HepG2 (cell line): Measurements from ENCODE around the gene SRSF3. TPM values are rescaled to one million over a fixed set of nuclear protein-coding genes. Genes with fewer than 3 reads are reported as not detected.

Experiments used
- ATF4 ChIP-seq, 2 experiments: fragments of 450-650 bp in 1 of 2; sonication (generic) in 1 of 2; formaldehyde crosslinking; IDR thresholded peaks; 2 replicates each; pipeline versions ENCODE4 v1.5.0 to v1.8.0; 2020 to 2022; ENCODE audit warnings: mild to moderate bottlenecking in 1 of 2, missing genetic modification reagents in 1 of 2
- ELF4 ChIP-seq: sonication (generic); formaldehyde crosslinking; IDR thresholded peaks from 2 replicates; pipeline ENCODE4 v1.5.0; 2020; ENCODE audit warnings: missing genetic modification reagents, mild to moderate bottlenecking, moderate library complexity, borderline replicate concordance
- HMG20A ChIP-seq: IDR thresholded peaks from 2 replicates; pipeline ENCODE4 v1.6.1; 2016; ENCODE audit warnings: borderline replicate concordance
- HOXA3 ChIP-seq: sonication (generic); formaldehyde crosslinking; IDR thresholded peaks from 2 replicates; pipeline ENCODE4 v1.5.0; 2020; ENCODE audit warnings: missing genetic modification reagents
- ISX ChIP-seq: sonication (generic); formaldehyde crosslinking; conservative IDR thresholded peaks from 2 replicates; pipeline ENCODE4 v1.5.0; 2020; ENCODE audit warnings: missing genetic modification reagents
- ZNF280B ChIP-seq: sonication (generic); formaldehyde crosslinking; IDR thresholded peaks from 2 replicates; pipeline ENCODE4 v1.5.0; 2020; ENCODE audit warnings: missing genetic modification reagents, mild to moderate bottlenecking, borderline replicate concordance
- ZNF441 ChIP-seq: sonication (generic); formaldehyde crosslinking; IDR thresholded peaks from 2 replicates; pipeline ENCODE4 v1.7.0; 2021; ENCODE audit warnings: missing genetic modification reagents, borderline replicate concordance
- ZNF503 ChIP-seq: sonication (generic); formaldehyde crosslinking; IDR thresholded peaks from 2 replicates; pipeline ENCODE4 v1.4.0; 2020; ENCODE audit warnings: missing genetic modification reagents
- ZNF800 ChIP-seq: sonication (generic); formaldehyde crosslinking; IDR thresholded peaks from 2 replicates; pipeline ENCODE4 v1.4.0; 2020; ENCODE audit warnings: missing genetic modification reagents
- polyA plus RNA-seq, 8 experiments: library from polyadenylated mRNA; depleted of rRNA in 3 of 8; stranded (reverse) in 7 of 8; unstranded in 1 of 8; fragments of >200 nt; fragmentation: Illumina TruSeq in 4 of 8; extraction: Trizol in 4 of 8; gene quantifications; 2 replicates each; pipeline versions ENCODE4 v1.2.1 to v1.2.3, GENCODE V29; 2011 to 2016; ENCODE audit warnings: low read depth in 4 of 8, missing spikeins in 1 of 8, mixed read lengths in 1 of 8; ENCODE audit not compliant: insufficient read depth in 1 of 8
- total RNA-seq, 5 experiments: library from RNA; depleted of rRNA; stranded (reverse); fragments of >200 nt; fragmentation: Illumina TruSeq; extraction: Trizol; gene quantifications; 2 replicates each; pipeline ENCODE4 v1.2.3, GENCODE V29; 2016; ENCODE audit warnings: low read depth in 1 of 5
- TF ChIP-seq, protein P1 (sequence below): sonication (generic); formaldehyde crosslinking; IDR thresholded peaks from 2 replicates; pipeline ENCODE4 v1.4.0; 2020; ENCODE audit warnings: missing genetic modification reagents, borderline replicate concordance
- TF ChIP-seq, protein P2 (sequence below): sonication (generic); formaldehyde crosslinking; IDR thresholded peaks from 2 replicates; pipeline ENCODE4 v1.4.0; 2020; ENCODE audit warnings: missing genetic modification reagents, mild to moderate bottlenecking, borderline replicate concordance

The SRSF3 gene
- total and polyA plus RNA-seq, 2 of the 13 experiments (the other 11 are each of a cell fraction or from before 2014, with no cell fraction given) = 206 to 684 TPM

- TF ChIP-seq ATF4 (CRISPR knock-in tag; IDR thresholded peaks at IDR 0.05) (peak in 1 of 2 experiments; percentile 17; a peak in 1 of 4 replicates), ELF4 (CRISPR knock-in tag) (no peak), HMG20A (peak; percentile 24; the same call in 1 of the 2 replicates), ZNF280B (no peak), HOXA3 (CRISPR knock-in tag) (peak; percentile 47; the same call in 1 of the 2 replicates), ISX (CRISPR knock-in tag) (no peak), ZNF503 (CRISPR knock-in tag) (0 out of 2 replicates have a peak, but pooled peaks have one; percentile 30), ZNF441 (CRISPR knock-in tag) (peak; percentile 75; the same call in 1 of the 2 replicates), ZNF800 (0 out of 2 replicates have a peak, but pooled peaks have one; percentile 54)
- TF ChIP-seq, protein P1, sequence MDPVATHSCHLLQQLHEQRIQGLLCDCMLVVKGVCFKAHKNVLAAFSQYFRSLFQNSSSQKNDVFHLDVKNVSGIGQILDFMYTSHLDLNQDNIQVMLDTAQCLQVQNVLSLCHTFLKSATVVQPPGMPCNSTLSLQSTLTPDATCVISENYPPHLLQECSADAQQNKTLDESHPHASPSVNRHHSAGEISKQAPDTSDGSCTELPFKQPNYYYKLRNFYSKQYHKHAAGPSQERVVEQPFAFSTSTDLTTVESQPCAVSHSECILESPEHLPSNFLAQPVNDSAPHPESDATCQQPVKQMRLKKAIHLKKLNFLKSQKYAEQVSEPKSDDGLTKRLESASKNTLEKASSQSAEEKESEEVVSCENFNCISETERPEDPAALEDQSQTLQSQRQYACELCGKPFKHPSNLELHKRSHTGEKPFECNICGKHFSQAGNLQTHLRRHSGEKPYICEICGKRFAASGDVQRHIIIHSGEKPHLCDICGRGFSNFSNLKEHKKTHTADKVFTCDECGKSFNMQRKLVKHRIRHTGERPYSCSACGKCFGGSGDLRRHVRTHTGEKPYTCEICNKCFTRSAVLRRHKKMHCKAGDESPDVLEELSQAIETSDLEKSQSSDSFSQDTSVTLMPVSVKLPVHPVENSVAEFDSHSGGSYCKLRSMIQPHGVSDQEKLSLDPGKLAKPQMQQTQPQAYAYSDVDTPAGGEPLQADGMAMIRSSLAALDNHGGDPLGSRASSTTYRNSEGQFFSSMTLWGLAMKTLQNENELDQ (CRISPR knock-in tag) = no peak
- TF ChIP-seq, protein P2, sequence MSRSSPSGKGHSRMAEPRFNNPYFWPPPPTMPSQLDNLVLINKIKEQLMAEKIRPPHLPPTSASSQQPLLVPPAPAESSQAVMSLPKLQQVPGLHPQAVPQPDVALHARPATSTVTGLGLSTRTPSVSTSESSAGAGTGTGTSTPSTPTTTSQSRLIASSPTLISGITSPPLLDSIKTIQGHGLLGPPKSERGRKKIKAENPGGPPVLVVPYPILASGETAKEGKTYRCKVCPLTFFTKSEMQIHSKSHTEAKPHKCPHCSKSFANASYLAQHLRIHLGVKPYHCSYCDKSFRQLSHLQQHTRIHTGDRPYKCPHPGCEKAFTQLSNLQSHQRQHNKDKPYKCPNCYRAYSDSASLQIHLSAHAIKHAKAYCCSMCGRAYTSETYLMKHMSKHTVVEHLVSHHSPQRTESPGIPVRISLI (CRISPR knock-in tag) = 0 out of 2 replicates have a peak, but pooled peaks have one; percentile 48
Measured at GRCh38 chr6:36608788-36609563, 14.8 kb downstream of the SRSF3 start (continued).
